Caco-2 (cell line): ENCODE data around the gene WWOX. TPM values are rescaled to one million over a fixed set of nuclear protein-coding genes. Genes with fewer than 3 reads are reported as not detected.

Source experiments
- BruUV-seq: library from RNA; stranded (reverse); fragments of 400-500 nt; replicated peaks from 2 replicates; lab custom pipeline; 2021; lab: Mats Ljungman, UMichigan
- CTCF ChIA-PET: fragments of 300-600 bp; sonication (Branson Sonifier 250); formaldehyde crosslinking; loops from one replicate; lab custom pipeline; 2022; ENCODE audit warnings: antibody characterized with exemption; lab: Charles Lee
- POLR2A ChIA-PET: fragments of 300-600 bp; sonication (Branson Sonifier 250); formaldehyde crosslinking; loops from one replicate; lab custom pipeline; 2022; ENCODE audit warnings: antibody characterized with exemption; lab: Charles Lee
- DNase-seq, 2 experiments: peaks; one replicate each; pipeline versions ENCODE4 v3.0.0 to v3.0.0-alpha.2; 2020 to 2022
- H3K27me3 ChIP-seq: replicated peaks from 2 replicates; pipeline ENCODE4 v1.6.0; 2011; ENCODE audit warnings: low read length; ENCODE audit not compliant: control insufficient read depth, insufficient read depth
- H3K36me3 ChIP-seq: 2 replicates; pipeline ENCODE4 v1.5.1; 2011; ENCODE audit warnings: low read length; ENCODE audit not compliant: control insufficient read depth, insufficient read depth
- H3K4me1 ChIP-seq: fragments of 250-450 bp; sonication (Bioruptor Pico); 2 replicates; pipeline ENCODE4 v1.5.1; 2020; ENCODE audit warnings: mild to moderate bottlenecking
- H3K4me3 ChIP-seq: 2 replicates; pipeline ENCODE4 v1.5.1; 2011; ENCODE audit warnings: low read depth, mild to moderate bottlenecking, control low read depth, low read length
- H3K9me3 ChIP-seq: fragments of 250-450 bp; sonication (Bioruptor Pico); 2 replicates; pipeline ENCODE4 v1.5.1; 2020; ENCODE audit warnings: mild to moderate bottlenecking, moderate library complexity
- H3K27ac Mint-ChIP-seq: one replicate; pipeline ENCODE4 v1.8.0; 2022; ENCODE audit warnings: mixed read lengths; ENCODE audit not compliant: unreplicated experiment
- H3K27me3 Mint-ChIP-seq: one replicate; pipeline ENCODE4 v1.8.0; 2022; ENCODE audit warnings: mixed read lengths; ENCODE audit not compliant: insufficient read depth, unreplicated experiment
- H3K36me3 Mint-ChIP-seq: one replicate; pipeline ENCODE4 v1.8.0; 2022; ENCODE audit warnings: mild to moderate bottlenecking, mixed read lengths; ENCODE audit not compliant: insufficient read depth, unreplicated experiment
- H3K4me1 Mint-ChIP-seq: one replicate; pipeline ENCODE4 v1.8.0; 2022; ENCODE audit warnings: low read depth, mixed read lengths; ENCODE audit not compliant: unreplicated experiment
- H3K4me3 Mint-ChIP-seq: one replicate; pipeline ENCODE4 v1.8.0; 2022; ENCODE audit warnings: mild to moderate bottlenecking, moderate library complexity, mixed read lengths; ENCODE audit not compliant: unreplicated experiment
- H3K9me3 Mint-ChIP-seq: one replicate; pipeline ENCODE4 v1.8.0; 2022; ENCODE audit warnings: mixed read lengths; ENCODE audit not compliant: unreplicated experiment
- CTCF ChIP-seq, 2 experiments: fragments of 200-600 bp in 1 of 2; IDR thresholded peaks; 1 replicate in 1 of 2; 2 replicates in 1 of 2; pipeline versions ENCODE4 v1.5.1 to v1.8.0; 2011 to 2022; ENCODE audit warnings: antibody characterized with exemption in 1 of 2, control low read depth in 1 of 2, inconsistent platforms in 1 of 2, low read depth in 1 of 2, low read length in 1 of 2, mild to moderate bottlenecking in 1 of 2, moderate library complexity in 1 of 2; ENCODE audit not compliant: insufficient read depth in 1 of 2, severe bottlenecking in 1 of 2, unreplicated experiment in 1 of 2
- intact Hi-C: fragments of 100-400 bp; cut with micrococcal nuclease; formaldehyde crosslinking; loops from one replicate; pipeline ENCODE4 v1.10.0; 2022; ENCODE audit not compliant: unreplicated experiment
- total RNA-seq: library from RNA; stranded (reverse); gene quantifications from 2 replicates; pipeline ENCODE4 v1.2.3, GENCODE V29; 2022

The WWOX gene
- total RNA-seq, 1 experiment from 2014 or later = 45.0 TPM

- BruUV-seq = no TSS peak
- Mint-ChIP-seq H3K36me3 (no peaks in the 10 kb centered on the region), H3K27ac (no peak overlapping the region), H3K9me3 (peaks cover 9% of the 10 kb centered on the region), H3K4me1 (no peaks in the 10 kb centered on the region), H3K4me3 (no peak overlapping the region), H3K27me3 (no peaks in the 10 kb centered on the region)
- CTCF ChIA-PET = no interaction called here
- Histone ChIP-seq H3K27me3 (no peaks in the 10 kb centered on the region), H3K4me1 (no peaks in the 10 kb centered on the region), H3K36me3 (no peaks in the 10 kb centered on the region), H3K9me3 (no peaks in the 10 kb centered on the region), H3K4me3 (no peak overlapping the region)
- DNase-seq = no peak
- TF ChIP-seq CTCF (IDR thresholded peaks at IDR 0.05; ENCODE audit: insufficient read depth in 1 of 2, low read depth in 1 of 2, low read length in 1 of 2, severe bottlenecking in 1 of 2, unreplicated experiment in 1 of 2) = no peak
- intact Hi-C loops = no loop called here
- POLR2A ChIA-PET = no interaction called here
Measured at GRCh38 chr16:78822509-78822908, 723.1 kb downstream of the WWOX start.

- intact Hi-C loops = no loop called here
- peaks cover 9% of the 10 kb centered on the region for H3K9me3 Mint-ChIP-seq
- no TSS peak for BruUV-seq
- H3K4me1 ChIP-seq = no peaks in the 10 kb centered on the region
- H3K4me1 Mint-ChIP-seq = no peaks in the 10 kb centered on the region
- no peaks in the 10 kb centered on the region for H3K36me3 Mint-ChIP-seq
- no peaks in the 10 kb centered on the region for H3K27me3 ChIP-seq
- TF ChIP-seq CTCF (IDR thresholded peaks at IDR 0.05; ENCODE audit: insufficient read depth in 1 of 2, low read depth in 1 of 2, low read length in 1 of 2, severe bottlenecking in 1 of 2, unreplicated experiment in 1 of 2) = no peak
- H3K4me3 ChIP-seq = no peak overlapping the region
- H3K4me3 Mint-ChIP-seq = no peak overlapping the region
- H3K27ac Mint-ChIP-seq = no peak overlapping the region
- ChIA-PET CTCF (no interaction called here), POLR2A (no interaction called here)
- H3K27me3 Mint-ChIP-seq = no peaks in the 10 kb centered on the region
- H3K36me3 ChIP-seq = no peaks in the 10 kb centered on the region
- DNase-seq = no peak
- no peaks in the 10 kb centered on the region for H3K9me3 ChIP-seq
Measured at GRCh38 chr16:78823027-78823426, 723.6 kb downstream of the WWOX start.

- H3K4me1 ChIP-seq = no peaks in the 10 kb centered on the region
- intact Hi-C loops = no loop called here
- H3K4me3 ChIP-seq = no peak overlapping the region
- Mint-ChIP-seq H3K4me3 (no peak overlapping the region), H3K36me3 (no peaks in the 10 kb centered on the region), H3K4me1 (no peaks in the 10 kb centered on the region), H3K27ac (no peak overlapping the region), H3K9me3 (no peaks in the 10 kb centered on the region), H3K27me3 (no peaks in the 10 kb centered on the region)
- H3K9me3 ChIP-seq = no peaks in the 10 kb centered on the region
- no peaks in the 10 kb centered on the region for H3K36me3 ChIP-seq
- TF ChIP-seq CTCF (IDR thresholded peaks at IDR 0.05; ENCODE audit: insufficient read depth in 1 of 2, low read depth in 1 of 2, low read length in 1 of 2, severe bottlenecking in 1 of 2, unreplicated experiment in 1 of 2) = no peak
- no TSS peak for BruUV-seq
- no peaks in the 10 kb centered on the region for H3K27me3 ChIP-seq
- CTCF ChIA-PET = no interaction called here
- DNase-seq = no peak
- POLR2A ChIA-PET = no interaction called here
Measured at GRCh38 chr16:78829280-78829679, 729.8 kb downstream of the WWOX start.
